Retinal pigment epithelial cell (primary cell): ENCODE measurements around the gene TNFRSF14.

ENCODE experiments used
- DNase-seq: peaks from one replicate; pipeline ENCODE4 v3.0.0-alpha.2; 2010; ENCODE audit warnings: low read depth
- H3K4me3 ChIP-seq: 2 replicates; pipeline ENCODE4 v1.5.1; 2011; ENCODE audit warnings: mild to moderate bottlenecking, low read length, control low read depth, moderate library complexity
- CTCF ChIP-seq: conservative IDR thresholded peaks from 2 replicates; pipeline ENCODE4 v1.5.1; 2011; ENCODE audit warnings: low read depth, low read length, control low read depth, inconsistent platforms

The TNFRSF14 gene

GRCh38 chr1:2591581-2592261 lies 35.5 kb downstream of the TNFRSF14 start:
- H3K4me3 ChIP-seq = no peak overlapping the region
- TF ChIP-seq CTCF = no peak
- DNase-seq = no peak

DNA sequence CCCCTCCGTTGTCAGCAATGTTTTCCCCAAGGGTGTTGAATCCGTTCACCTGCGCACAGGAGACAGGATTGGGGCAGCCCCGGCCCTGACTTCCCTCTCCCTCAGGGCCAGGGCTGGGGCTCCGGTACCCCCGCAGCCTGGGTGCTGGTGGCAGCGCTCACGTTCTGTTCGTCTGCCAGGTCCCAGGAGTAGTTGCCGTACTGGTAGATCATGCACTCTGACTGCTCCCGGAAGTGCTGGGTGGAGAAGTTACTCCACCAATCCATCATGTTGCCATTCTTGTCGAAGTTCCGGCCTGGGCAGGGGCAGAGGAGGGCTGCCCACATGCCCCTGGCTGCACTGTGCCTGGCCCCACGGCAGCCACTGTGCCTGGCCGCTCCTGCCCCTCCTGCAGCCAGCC lies 36.5 kb downstream of the TNFRSF14 start:
- no peak for DNase-seq
- no peak for TF ChIP-seq CTCF
- no peak overlapping the region for H3K4me3 ChIP-seq

- TF ChIP-seq CTCF = no peak
- DNase-seq = no peak
- H3K4me3 ChIP-seq = no peak overlapping the region
Observed at GRCh38 chr1:2593251-2593878, 37.2 kb downstream of the TNFRSF14 start.

- no peak for TF ChIP-seq CTCF
- H3K4me3 ChIP-seq = no peak overlapping the region
- DNase-seq = peak; percentile 45
Observed at GRCh38 chr1:2594001-2594640, 38.0 kb downstream of the TNFRSF14 start.

- no peak for DNase-seq
- TF ChIP-seq CTCF = no peak
Observed at GRCh38 chr1:2594641-2595131, 38.5 kb downstream of the TNFRSF14 start.

DNA sequence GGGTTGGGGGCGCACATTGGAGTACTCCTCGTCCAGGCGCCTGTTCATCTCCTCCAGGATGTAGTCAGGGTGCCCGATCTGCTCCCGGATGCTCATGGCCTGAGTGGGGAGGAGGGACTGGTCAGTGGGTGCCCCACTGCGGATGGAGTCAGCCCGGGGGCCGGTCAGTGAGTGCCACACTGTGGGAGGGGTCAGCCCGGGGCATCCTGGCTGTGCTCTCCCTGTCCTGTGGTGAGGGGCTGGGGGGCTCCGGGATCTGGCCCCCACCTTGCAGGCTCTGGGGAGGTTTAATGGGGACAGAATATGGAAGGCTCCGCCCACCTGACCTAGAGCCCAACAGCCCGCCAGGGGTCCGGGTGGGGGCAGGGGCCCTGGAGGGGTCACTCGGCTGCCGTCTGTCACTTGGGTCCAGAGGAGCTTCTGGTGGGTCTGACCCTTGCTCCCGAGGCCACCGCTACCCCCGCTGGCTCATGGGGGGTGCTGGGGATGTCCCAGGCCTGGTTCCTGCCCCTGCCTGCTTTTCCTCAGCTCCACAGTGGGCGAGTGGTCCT lies 39.2 kb downstream of the TNFRSF14 start:
- no peak overlapping the region for H3K4me3 ChIP-seq
- no peak for TF ChIP-seq CTCF
- no peak for DNase-seq

More at GRCh38 chr1:2594641-2595131, 38.5 kb downstream of the TNFRSF14 start:
- H3K4me3 ChIP-seq = no peak overlapping the region
